NCI-H2171 (cell line): ENCODE measurements around the gene DNAJB11.
A peak's percentile ranks its signal among the peaks of the same experiment; 100 is the strongest.
"Not testable (repeated sequence)": the region's sequence is repeated elsewhere in the genome, so short reads cannot be mapped to it uniquely, and the experiment has no call there.

Experiments
- DNase-seq: peaks from one replicate; lab custom pipeline; 2025; lab: John Stamatoyannopoulos, UW

DNAJB11 gene

DNA sequence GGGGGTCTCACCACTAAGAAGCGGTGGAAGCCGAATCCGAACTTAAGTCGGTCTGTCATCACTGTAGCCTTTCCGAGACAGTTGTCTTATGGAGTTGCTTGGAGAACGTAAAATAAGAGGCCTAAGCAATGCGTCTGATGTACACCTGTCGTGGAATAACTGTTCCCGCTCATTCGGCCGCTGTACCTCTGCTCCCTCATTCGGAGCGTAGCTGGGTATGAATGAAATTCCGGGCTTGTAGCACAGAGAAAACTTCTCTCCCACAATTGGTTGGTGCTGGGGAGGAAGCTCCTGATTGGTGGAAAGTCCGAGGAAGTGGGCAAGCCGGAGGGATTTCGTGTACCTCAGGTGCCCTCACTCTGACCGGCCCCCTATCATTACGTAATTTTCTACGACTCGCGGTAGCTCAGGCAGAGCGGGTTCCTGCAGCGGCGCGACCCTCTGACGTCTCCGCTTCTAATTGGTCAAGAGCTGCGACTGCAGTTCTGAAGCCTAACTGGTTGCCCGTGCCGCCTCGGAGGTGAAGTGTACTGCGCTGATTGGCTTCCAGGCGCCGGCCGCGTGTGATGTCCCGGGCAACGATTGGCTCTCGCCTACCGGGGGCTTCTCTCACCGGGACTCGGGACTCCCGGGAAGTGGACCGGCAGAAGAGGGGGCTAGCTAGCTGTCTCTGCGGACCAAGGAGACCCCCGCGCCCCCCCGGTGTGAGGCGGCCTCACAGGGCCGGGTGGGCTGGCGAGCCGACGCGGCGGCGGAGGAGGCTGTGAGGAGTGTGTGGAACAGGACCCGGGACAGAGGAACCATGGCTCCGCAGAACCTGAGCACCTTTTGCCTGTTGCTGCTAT, at the start of gene DNAJB11:
TSS of gene DNAJB11 (plus strand) at position 625 of the 845 bp plus-strand sequence. CDS start at position 803, 178 bp downstream.
- DNase-seq = peak; percentile 98

DNA sequence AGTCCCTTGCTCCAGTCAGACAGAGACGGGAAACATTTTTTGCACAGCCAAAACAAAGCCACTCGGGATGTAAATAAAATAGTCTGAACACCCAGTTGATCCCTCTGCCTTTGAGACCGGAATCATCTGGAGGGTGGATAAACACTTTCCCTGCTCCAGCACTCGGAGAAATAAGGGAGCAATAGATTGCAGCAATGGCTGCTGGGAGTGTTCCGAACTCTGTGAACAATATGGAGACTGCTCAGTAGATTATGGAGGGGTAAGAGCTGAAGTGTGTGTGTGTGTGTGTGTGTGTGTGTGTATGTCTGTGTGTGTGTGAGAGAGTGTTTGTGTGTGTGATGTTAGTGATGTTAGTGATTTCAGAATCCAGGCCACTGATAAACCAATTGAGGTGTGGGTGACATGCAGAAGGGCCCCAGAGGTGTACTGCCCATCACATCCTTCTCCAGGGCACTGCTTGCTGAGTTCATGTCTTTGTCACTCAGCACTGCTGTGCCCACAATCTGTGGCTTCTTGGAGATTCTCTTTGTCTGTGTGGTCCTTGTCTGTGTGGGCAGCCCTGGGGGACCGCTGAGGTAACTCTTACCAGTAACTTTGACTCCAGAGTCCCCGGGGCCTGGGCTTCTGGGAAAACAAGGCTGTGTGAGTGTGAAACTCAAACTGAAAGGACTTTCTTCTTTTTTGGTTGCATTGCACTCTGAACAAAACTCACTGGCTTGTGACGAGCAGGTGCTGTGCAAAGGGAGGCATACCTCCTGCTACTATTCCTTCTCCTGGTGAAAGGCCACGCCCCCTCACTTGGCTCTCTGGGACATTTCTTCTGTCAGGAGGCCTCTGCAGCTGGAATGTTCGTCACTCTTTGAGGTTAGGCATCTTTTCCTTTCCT, 49.3 kb upstream of the DNAJB11 start:
- no peak for DNase-seq

DNA sequence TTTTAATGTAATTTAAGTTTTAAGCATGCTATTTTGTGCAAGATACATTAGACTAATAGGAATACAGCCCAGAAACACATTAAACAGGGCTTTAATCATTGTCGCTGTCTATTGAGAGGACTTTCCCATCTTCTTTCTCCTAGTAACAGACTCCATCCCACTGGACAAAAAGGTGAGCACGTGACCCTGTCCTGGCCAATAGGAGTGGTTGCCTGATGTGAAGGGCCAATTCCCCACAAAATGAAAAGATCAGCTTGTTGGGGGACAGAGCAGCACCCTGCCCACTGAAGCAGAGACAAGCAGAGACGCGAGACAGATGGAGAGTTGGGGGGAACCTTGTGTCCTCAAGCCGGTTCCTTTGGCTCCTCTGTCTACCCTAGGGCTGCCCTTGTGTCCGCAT, 47.5 kb upstream of the DNAJB11 start:
- no peak for DNase-seq

DNA sequence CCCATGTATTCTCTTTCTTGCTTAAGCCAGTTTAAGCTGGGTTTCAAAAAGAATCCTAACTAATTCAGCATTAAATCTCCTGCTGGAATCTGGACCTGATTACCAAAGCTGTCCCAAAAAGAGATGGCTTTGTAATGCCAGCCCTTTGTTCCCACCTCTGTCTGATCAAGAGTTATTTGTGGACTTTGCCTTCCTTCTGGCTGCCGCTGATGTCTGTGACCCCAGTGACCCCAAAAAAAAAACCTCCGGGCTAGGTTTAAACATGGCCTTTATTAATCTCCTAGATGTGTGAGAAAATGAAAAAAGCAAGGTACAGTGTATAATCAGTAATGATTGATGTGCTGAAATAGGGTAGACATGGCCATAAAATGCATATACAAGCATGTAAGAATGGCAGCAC, 47.1 kb upstream of the DNAJB11 start:
- no peak for DNase-seq

DNA sequence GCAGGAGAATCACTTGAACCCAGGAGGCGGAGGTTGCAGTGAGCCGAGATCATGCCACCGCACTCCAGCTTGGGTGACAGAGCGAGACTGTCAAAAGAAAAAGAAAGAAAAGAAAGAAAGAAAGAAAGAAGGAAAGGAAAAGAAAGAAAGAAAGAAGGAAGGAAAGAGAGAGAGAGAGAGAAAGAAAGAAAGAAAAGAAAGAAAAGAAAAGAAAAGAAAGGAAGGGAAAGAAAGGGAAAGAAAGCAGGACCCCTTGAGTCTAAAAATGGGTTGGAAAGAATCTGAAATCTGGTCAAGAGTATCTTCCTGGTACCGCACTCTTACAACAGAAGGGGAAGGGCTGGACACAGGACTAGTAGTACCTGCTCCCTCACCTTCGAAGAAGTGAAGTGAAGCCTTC, 45.9 kb upstream of the DNAJB11 start:
- no peak for DNase-seq

DNA sequence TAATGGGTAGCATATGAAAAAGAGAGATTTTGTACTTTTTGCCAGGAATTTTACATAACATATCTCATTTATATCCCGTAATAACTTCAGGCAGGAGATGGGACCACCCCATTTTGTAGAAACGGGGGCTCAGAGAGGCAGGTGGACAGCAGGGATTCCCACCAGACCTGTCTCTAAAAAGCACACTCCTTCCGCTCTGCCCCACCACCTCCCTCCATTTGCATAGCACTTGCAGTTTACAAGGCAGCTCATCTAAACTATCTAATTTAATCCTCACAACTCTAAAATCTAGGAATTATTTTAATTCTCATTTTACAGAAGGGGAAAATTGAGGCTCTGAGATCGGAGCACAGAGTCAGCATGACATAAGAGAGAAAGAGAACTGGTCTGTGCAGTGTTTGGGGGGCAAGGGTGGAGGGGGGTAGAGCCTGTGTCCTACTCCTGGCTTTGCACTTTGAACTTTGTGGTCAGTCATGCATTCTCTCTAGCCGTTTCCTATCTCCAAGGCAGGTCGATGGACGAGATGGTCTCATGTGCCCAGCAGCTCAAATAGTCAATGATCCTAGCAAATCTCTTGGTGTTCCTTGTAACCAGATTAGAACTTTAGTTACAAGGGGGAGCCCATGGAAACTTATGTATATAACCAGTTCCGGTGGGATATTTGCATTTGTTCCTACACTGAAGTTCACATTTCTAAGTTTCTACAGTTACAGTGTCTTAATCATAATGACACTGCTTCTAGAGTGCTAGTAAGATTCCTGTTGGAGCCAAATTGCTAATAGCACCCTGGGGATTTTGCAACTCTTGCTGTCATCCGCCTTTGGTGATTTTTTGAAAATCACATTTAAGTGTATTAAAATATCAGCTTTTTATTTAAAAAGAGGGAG, 44.9 kb upstream of the DNAJB11 start:
- DNase-seq = no peak

DNA sequence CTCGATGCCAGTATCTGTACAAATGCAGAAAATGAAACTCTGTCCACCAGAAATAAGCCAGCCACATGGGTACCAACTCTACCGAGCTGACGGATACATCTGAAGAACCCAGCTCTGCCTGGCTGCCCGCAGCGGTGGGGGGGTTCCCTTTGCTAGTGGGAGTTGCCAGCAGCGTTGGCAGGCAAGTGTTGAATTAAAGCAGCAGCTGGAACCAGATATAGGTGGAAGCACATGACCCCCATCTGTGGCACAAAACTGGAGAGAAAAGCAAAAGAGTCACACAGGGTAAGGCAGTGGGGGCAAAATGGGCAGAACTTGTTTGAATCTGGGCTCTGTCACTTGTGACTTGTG, 44.3 kb upstream of the DNAJB11 start:
- DNase-seq = peak; percentile 10

DNA sequence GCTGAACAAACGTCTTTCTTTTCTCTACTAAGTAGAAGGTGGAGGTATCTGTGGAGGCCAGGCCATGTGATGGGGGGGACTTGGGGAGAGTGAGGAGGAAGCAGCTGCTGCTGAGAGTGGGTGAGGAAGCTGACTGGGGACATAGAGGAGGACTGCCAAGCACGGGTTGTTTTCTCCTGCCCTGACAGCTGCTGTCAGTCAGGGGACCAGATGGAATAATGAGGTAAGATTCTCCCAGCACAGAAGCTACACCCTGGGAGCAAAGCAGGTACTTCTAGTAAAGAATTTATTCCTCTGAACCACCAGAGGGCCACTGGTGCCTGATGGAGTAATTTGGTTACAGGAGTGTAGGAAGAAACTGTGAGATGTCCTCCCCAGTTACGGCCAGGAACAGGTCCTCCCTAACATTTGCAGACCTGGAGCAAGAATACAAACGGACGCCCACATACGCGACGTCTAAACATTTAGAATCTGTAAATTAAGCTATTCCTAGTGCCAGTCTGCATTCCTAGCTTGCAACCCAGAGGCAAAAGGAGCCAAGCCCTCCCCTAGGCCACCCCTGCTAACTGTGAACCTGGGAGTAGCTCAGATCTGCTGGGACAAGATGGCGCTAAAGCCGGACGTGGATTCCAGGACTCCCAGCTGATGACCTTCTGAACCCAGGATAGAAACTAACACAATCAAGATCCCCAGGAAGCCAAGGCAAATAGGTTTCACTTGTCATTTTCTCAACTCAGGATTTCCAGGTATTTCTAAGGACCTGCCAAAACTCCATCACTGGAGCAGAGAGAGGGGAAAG, 41.1 kb upstream of the DNAJB11 start:
- peak; percentile 55 for DNase-seq

DNA sequence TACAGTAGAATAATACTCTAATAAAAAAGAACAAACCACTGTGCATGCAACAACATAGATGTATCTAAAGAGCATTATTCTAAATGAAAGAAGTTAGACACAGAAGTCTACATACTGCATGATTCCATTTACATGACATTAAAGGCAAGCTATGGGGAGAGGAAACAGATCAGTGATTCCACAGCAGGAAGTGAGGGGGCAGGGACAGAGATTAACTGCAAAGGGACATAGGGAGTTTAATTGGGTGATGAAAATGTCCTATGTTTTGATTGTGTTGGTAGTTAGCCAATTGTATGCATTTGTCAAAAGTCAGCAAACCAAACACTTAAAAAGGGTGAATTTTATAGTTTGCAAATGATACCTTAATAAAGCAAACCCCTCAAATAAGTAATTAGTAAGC, 40.1 kb upstream of the DNAJB11 start:
- DNase-seq = no peak

DNA sequence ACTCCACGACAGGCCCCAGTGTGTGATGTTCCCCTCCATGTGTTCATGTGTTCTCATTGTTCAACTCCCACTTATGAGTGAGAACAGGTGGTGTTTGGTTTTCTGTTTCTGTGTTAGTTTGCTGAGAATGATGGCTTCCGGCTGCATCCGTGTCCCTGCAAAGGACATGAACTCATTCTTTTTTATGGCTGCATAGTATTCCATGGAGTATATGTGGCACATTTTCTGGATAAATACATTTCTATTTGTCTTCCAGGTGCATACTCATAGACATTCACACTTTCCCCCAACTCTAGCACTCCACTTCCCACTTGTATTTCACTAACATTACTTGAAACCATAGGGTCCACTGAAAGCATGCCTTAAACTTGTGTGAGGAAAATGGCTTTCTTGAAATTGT, 38.8 kb upstream of the DNAJB11 start:
- DNase-seq = not testable (repeated sequence)

DNA sequence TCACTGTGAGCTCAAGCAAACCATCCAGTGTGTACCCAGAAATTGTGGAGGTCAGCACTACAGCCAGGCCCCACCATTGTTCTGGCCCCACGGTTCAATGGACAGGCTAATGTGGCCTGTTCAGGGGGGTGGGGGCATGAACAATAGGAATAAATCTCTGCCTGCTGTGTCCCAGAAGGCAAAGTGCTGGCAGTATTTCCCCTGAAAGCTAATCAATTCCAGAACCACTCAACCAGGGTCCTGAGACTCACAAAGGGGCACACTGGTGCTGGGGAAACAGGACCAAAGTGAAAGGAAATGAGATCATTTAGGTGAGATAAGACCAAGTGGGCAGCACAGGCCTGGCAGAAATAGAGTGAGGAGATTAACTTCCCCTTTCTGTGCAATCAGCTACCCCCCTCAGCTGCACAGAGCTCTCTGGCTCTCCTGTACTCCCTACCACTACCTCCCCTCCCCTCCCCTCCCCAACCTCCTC, 37.9 kb upstream of the DNAJB11 start:
- no peak for DNase-seq

DNA sequence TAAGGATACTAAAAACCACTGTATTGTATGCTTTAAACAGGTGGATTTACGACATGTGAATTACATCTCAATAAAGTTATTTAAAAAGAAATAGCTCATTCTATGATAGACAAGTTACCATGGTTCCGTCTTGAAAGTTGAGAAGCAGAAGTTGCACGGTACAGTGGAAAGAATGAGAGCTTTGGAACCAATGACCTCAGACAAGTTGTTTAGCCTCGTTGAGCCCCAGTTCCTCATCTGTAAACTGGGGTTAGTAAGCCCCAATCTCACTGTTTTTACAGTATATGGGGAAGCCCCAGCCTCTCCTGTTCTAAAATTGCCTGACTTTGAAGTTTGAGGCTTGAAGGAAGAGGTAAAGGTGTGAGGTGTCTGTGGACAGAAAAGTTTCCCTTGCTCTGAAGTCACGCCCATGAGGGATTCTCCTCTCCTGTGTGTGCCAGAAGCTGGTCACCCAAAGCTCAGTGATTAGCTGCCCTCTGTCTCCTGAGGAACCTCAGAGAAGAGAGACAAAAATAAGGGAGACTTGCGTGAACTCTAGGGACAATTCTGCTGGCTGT, 36.3 kb upstream of the DNAJB11 start:
- no peak for DNase-seq

DNA sequence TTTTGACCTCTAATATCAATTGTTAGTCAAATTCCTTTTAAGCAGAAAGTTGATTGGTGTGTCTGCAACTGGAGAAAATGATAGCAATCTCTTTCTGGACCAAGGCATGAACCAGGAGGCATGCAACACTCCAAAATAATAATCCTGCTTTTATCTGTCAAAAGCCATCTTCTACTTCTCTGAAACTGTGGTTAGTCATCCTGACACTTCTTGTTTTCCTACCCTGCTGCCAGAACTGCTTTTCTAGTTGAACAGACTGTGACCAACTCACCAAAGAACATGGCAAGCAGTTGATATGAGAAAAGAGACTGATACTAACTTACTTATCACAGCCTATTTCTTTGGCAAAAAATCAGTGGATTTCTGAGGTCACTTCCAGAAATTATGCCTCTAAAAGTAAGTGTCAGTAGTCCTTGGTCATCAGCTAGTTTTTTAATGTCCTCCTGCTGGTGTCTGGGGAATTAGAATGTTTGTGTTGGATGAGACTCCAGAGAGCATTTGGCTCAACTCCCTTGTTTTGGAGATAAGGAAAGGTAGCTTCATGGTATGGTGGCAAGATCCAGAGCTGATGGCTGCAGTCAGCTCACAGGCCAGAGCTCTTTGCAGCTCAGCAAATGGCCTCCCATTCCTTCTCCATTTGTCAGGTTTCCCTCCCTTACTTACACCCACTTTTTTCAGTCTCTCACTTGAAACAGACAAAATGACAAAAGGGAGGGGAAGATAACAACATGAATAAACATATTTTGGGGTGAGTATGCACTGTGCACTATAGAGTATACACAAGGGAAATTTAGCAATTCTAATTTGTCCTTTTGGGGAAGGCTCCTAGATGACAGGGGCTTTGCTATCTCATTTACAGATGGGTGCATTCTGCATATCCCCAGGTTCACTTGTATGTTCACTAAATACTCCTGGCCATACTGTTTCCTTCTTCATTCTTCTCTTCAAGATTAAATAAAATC, 33.4 kb upstream of the DNAJB11 start:
- DNase-seq = no peak

DNA sequence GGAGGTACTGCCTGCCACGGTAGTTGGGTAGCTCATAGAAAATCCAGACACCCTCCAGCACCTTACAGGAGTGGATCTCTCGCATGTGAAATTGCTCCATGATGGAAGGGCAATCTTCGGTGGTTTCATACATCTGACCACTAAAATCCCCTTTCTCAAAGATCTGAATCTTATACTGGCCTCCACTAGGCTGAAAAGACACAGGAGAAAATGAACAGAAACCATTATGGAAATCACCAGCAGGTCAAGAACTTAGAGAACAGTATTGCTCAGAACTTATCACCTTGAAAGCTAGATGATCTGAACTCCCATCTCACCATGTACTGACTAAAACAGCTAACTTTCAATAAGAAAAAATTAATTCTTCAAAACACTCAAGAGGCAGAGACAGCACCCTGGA, 31.7 kb upstream of the DNAJB11 start:
- no peak for DNase-seq

DNA sequence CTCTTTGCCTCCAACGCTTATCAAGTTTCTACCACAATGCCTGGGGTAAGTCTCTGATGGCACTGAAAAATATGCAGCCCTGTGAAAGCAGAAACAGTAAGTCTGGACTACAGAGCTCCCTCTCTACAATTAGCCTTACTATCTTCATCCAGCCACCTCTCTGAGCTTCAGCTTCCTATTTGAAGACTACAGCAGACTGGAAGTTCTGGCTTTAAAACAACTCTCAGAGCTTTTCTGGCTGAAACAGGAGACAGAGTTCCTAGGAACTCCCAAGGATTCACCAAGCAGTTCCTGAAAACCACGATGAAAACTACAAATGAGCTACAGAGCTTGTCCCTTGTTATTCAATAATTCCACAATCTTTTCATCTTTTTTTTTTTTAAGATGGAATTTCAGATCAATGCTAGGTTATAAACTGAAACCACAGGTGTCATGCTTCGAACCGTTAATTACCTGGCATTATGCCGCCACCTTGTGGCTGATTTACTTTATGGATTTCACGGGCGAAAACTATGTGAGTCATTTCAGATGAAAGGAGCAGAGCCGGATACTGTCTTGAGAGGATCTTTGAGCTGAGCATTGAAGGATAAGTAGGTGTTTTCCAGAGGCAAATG, 30.2 kb upstream of the DNAJB11 start:
- peak; percentile 54 for DNase-seq

DNA sequence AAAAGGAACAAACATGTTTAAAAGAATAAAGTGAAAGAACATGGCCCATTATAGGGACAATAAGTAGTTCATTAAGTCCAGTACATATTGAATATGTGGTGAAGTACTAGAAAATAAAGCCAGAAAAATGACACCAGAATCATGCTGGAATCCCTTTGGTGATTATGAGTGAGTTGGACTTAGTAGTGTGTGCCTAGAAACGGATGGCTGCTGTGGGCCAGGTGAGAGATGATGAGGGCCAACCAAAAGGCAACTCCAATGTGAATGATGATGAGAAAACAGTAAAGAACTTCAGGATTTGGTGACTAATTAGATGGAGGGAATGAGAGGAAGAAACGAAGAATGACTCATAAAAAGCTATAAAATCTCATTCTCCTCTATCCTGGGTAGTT, 29.7 kb upstream of the DNAJB11 start:
- DNase-seq = no peak

DNA sequence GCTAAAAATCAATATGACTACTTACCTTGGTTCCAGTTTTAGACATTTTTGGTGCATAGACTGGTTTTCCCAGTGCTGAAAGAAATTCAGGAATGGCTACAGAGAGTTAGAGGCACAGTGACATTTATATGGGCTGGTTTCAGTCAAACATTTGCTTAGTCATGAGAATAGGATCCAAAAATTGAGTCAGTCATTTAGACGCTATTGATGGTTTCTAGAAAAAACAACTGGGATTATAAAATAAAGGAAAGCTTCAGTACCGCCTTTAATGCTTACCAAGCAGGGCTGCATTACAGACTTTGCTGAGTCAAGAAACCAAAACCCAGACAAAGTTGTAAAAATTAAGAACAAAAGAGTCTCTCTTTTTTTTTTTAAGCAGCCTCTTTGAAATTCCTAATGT, 26.2 kb upstream of the DNAJB11 start, which contains the start of gene CRYGS:
TSS of gene CRYGS (minus strand) at position 100 of the 400 bp plus-strand sequence. CDS start at position 46, 54 bp downstream.
- DNase-seq = no peak

DNA sequence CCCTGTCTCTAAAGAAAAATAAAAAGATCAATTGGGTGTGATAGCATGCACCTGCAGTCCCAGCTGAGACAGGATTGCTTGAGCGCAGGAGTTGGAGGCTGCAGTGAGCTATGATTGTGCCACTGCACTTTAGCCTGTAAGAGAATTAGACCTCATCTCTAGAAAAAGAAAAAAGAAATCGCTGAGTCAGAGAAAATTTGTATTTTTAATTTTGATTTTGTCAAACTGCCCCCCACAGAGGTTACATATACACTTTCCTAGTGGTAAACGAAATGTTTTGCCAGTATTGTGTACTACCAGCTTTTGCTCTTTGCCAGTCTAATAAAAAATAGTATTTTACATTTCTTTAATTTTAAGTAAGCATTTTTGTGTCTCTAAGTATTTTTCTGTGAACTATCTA, 21.0 kb upstream of the DNAJB11 start:
- DNase-seq = no peak

DNA sequence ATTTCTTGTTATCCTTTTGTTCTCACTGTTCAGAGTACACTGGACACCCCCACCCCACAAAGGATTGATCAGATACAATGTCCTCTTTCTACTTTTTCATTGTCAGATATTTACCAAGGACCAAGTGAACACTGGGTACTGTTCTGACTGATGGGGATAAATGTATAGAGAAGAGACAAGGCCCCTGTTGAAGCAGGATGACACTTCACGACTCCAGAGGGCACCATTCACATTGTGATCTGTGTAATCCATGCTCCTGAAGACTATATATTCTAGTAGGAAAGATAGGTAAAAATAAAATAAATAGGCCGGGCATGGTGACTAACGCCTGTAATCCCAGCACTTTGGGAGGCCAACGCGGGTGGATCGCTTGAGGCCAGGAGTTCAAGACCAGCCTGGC, 19.1 kb upstream of the DNAJB11 start:
- no peak for DNase-seq
